HAP-1 (cell line): Measurements from ENCODE around the gene DSN1.

Experiments used
- DNase-seq, 2 experiments: peaks; one replicate each; pipeline ENCODE4 v3.0.0-alpha.2; 2016 to 2020; ENCODE audit warnings: low spot score in 2 of 2
- H3K27me3 ChIP-seq: fragments of 250-450 bp; sonication (Bioruptor Pico); 2 replicates; pipeline ENCODE4 v1.5.1; 2020; ENCODE audit warnings: low read depth, mild to moderate bottlenecking, moderate library complexity
- H3K36me3 ChIP-seq: fragments of 250-450 bp; sonication (Bioruptor Pico); replicated peaks from 2 replicates; pipeline ENCODE4 v1.5.1; 2020; ENCODE audit warnings: mild to moderate bottlenecking
- H3K4me1 ChIP-seq: fragments of 250-450 bp; sonication (Bioruptor Pico); 2 replicates; pipeline ENCODE4 v1.5.1; 2020; ENCODE audit warnings: mild to moderate bottlenecking
- H3K4me3 ChIP-seq: fragments of 250-450 bp; sonication (Bioruptor Pico); 2 replicates; pipeline ENCODE4 v1.5.1; 2020; ENCODE audit warnings: mild to moderate bottlenecking, moderate library complexity
- H3K9me3 ChIP-seq: fragments of 250-450 bp; sonication (Bioruptor Pico); 2 replicates; pipeline ENCODE4 v1.5.1; 2020; ENCODE audit warnings: mild to moderate bottlenecking, moderate library complexity
- in situ Hi-C: fragments of 300-500 bp; cut with MboI; formaldehyde crosslinking; loops from 3 replicates; pipeline ENCODE4 v1.14.3; 2020; ENCODE audit warnings: low sequenced_read_pairs, inconsistent platforms, mixed read lengths

DSN1 gene

GRCh38 chr20:36773597-36774390, at the start of gene DSN1:
DSN1 (minus strand) TSS chr20:36773763; CDS start chr20:36771458, 2,305 bp downstream.
- Histone ChIP-seq H3K4me3 (peak within 1 kb of the TSS; percentile 64), H3K36me3 (peaks cover 21% of the 10 kb centered on the region), H3K27me3 (no peaks in the 10 kb centered on the region), H3K9me3 (no peaks in the 10 kb centered on the region), H3K4me1 (peaks cover 17% of the 10 kb centered on the region)
- DNase-seq: peak; percentile 93 to 99
- in situ Hi-C loops: no loop called here

GRCh38 chr20:36823121-36823520, 49.6 kb upstream of the DSN1 start:
- peaks cover 41% of the 10 kb centered on the region for H3K36me3 ChIP-seq

GRCh38 chr20:36821964-36822437, 48.4 kb upstream of the DSN1 start:
- H3K4me3 ChIP-seq: no peak overlapping the region
- H3K4me1 ChIP-seq: peaks cover 15% of the 10 kb centered on the region
- H3K36me3 ChIP-seq: peaks cover 40% of the 10 kb centered on the region
- in situ Hi-C loops: no loop called here
- no peaks in the 10 kb centered on the region for H3K9me3 ChIP-seq
- H3K27me3 ChIP-seq: no peaks in the 10 kb centered on the region
- no peak for DNase-seq

More at GRCh38 chr20:36823121-36823520, 49.6 kb upstream of the DSN1 start:
- in situ Hi-C loops: no loop called here
- Histone ChIP-seq H3K4me3 (no peak overlapping the region), H3K4me1 (peaks cover 15% of the 10 kb centered on the region), H3K27me3 (no peaks in the 10 kb centered on the region), H3K9me3 (no peaks in the 10 kb centered on the region)
- DNase-seq: no peak

GRCh38 chr20:36820928-36821327, 47.4 kb upstream of the DSN1 start:
- peaks cover 39% of the 10 kb centered on the region for H3K36me3 ChIP-seq
- H3K9me3 ChIP-seq: no peaks in the 10 kb centered on the region
- in situ Hi-C loops: no loop called here
- peaks cover 15% of the 10 kb centered on the region for H3K4me1 ChIP-seq
- H3K27me3 ChIP-seq: no peaks in the 10 kb centered on the region
- DNase-seq: no peak
- no peak overlapping the region for H3K4me3 ChIP-seq

GRCh38 chr20:36820073-36820472, 46.5 kb upstream of the DSN1 start:
- Histone ChIP-seq H3K36me3 (peaks cover 43% of the 10 kb centered on the region), H3K4me3 (no peak overlapping the region), H3K27me3 (no peaks in the 10 kb centered on the region), H3K4me1 (peaks cover 15% of the 10 kb centered on the region), H3K9me3 (no peaks in the 10 kb centered on the region)
- in situ Hi-C loops: no loop called here
- no peak for DNase-seq

- H3K4me3 ChIP-seq: no peak overlapping the region
- no peaks in the 10 kb centered on the region for H3K27me3 ChIP-seq
- peaks cover 15% of the 10 kb centered on the region for H3K4me1 ChIP-seq
- in situ Hi-C loops: no loop called here
- DNase-seq: peak; percentile 73 to 86
- H3K9me3 ChIP-seq: no peaks in the 10 kb centered on the region
- peaks cover 47% of the 10 kb centered on the region for H3K36me3 ChIP-seq
Measured at GRCh38 chr20:36819659-36820058, 46.1 kb upstream of the DSN1 start.

- Histone ChIP-seq H3K27me3 (no peaks in the 10 kb centered on the region), H3K9me3 (no peaks in the 10 kb centered on the region), H3K4me1 (peaks cover 15% of the 10 kb centered on the region), H3K36me3 (peaks cover 49% of the 10 kb centered on the region), H3K4me3 (no peak overlapping the region)
- DNase-seq: no peak
- in situ Hi-C loops: no loop called here
Measured at GRCh38 chr20:36818861-36819260, 45.3 kb upstream of the DSN1 start.

GRCh38 chr20:36818185-36818584, 44.6 kb upstream of the DSN1 start:
- in situ Hi-C loops: no loop called here

GRCh38 chr20:36817496-36817895, 43.9 kb upstream of the DSN1 start:
- in situ Hi-C loops: no loop called here
- Histone ChIP-seq H3K4me1 (peaks cover 15% of the 10 kb centered on the region), H3K36me3 (peaks cover 48% of the 10 kb centered on the region), H3K27me3 (no peaks in the 10 kb centered on the region), H3K4me3 (no peak overlapping the region), H3K9me3 (no peaks in the 10 kb centered on the region)
- no peak for DNase-seq

More at GRCh38 chr20:36818185-36818584, 44.6 kb upstream of the DSN1 start:
- Histone ChIP-seq H3K27me3 (no peaks in the 10 kb centered on the region), H3K36me3 (peaks cover 48% of the 10 kb centered on the region), H3K4me1 (peaks cover 15% of the 10 kb centered on the region), H3K9me3 (no peaks in the 10 kb centered on the region), H3K4me3 (no peak overlapping the region)
- DNase-seq: no peak

- H3K4me1 ChIP-seq: peaks cover 12% of the 10 kb centered on the region
- H3K27me3 ChIP-seq: no peaks in the 10 kb centered on the region
- no peak for DNase-seq
- H3K36me3 ChIP-seq: peaks cover 57% of the 10 kb centered on the region
- in situ Hi-C loops: no loop called here
- no peaks in the 10 kb centered on the region for H3K9me3 ChIP-seq
- H3K4me3 ChIP-seq: no peak overlapping the region
Measured at GRCh38 chr20:36815454-36816091, 42.0 kb upstream of the DSN1 start.

GRCh38 chr20:36812594-36813463, 39.3 kb upstream of the DSN1 start:
- no peaks in the 10 kb centered on the region for H3K27me3 ChIP-seq
- in situ Hi-C loops: no loop called here
- H3K4me3 ChIP-seq: no peak overlapping the region
- DNase-seq: no peak
- peaks cover 62% of the 10 kb centered on the region for H3K36me3 ChIP-seq
- no peaks in the 10 kb centered on the region for H3K9me3 ChIP-seq
- no peaks in the 10 kb centered on the region for H3K4me1 ChIP-seq

GRCh38 chr20:36808317-36809257, 35.0 kb upstream of the DSN1 start:
- H3K9me3 ChIP-seq: no peaks in the 10 kb centered on the region
- no peaks in the 10 kb centered on the region for H3K27me3 ChIP-seq
- in situ Hi-C loops: no loop called here
- no peaks in the 10 kb centered on the region for H3K4me1 ChIP-seq
- peaks cover 73% of the 10 kb centered on the region for H3K36me3 ChIP-seq
- peak in 1 of 2 experiments; percentile 87 for DNase-seq
- H3K4me3 ChIP-seq: no peak overlapping the region

- Histone ChIP-seq H3K27me3 (no peaks in the 10 kb centered on the region), H3K4me3 (no peak overlapping the region), H3K36me3 (peaks cover 82% of the 10 kb centered on the region), H3K9me3 (no peaks in the 10 kb centered on the region), H3K4me1 (no peaks in the 10 kb centered on the region)
- DNase-seq: no peak
- in situ Hi-C loops: no loop called here
Measured at GRCh38 chr20:36806049-36806448, 32.5 kb upstream of the DSN1 start.
